T-cell (primary cell): Measurements from ENCODE around the gene GNPTG. TPM values are rescaled to one million over a fixed set of nuclear protein-coding genes. Genes with fewer than 3 reads are reported as not detected.

Experiments used
- ATAC-seq, 4 experiments: fragments of 200-7000 bp in 3 of 4; fragments of 150-1000 bp in 1 of 4; cut with Tn5 transposase; replicated peaks in 1 of 4; 1 replicate in 3 of 4; 2 replicates in 1 of 4; pipeline ENCODE4 v1.10.0; 2021; ENCODE audit warnings: moderate library complexity in 3 of 4, mild to moderate bottlenecking in 2 of 4, moderate number of reproducible peaks in 1 of 4
- CTCF ChIA-PET, 2 donors: fragments of 300-600 bp; sonication (Branson Sonifier 250); formaldehyde crosslinking; loops; one replicate each; lab custom pipeline; 2022; ENCODE audit warnings: antibody characterized with exemption in 2 of 2; lab: Charles Lee
- POLR2A ChIA-PET, 2 donors: fragments of 300-600 bp; sonication (Branson Sonifier 250); formaldehyde crosslinking; loops; one replicate each; lab custom pipeline; 2022; ENCODE audit warnings: antibody characterized with exemption in 2 of 2; lab: Charles Lee
- DNase-seq, 35 experiments: peaks; one replicate each; pipeline versions ENCODE4 v3.0.0 to v3.0.0-alpha.2; 2013 to 2023
- H3K27ac ChIP-seq: one replicate; pipeline ENCODE4 v1.5.1; 2013; ENCODE audit warnings: low read length
- H3K27me3 ChIP-seq, 2 experiments: replicated peaks in 1 of 2; 1 replicate in 1 of 2; 2 replicates in 1 of 2; pipeline versions ENCODE4 v1.6.1 to v1.7.0; 2013; ENCODE audit warnings: low read length in 1 of 2, mixed read lengths in 1 of 2; ENCODE audit not compliant: control insufficient read depth in 2 of 2, insufficient read depth in 2 of 2; ENCODE audit errors: extremely low read depth in 1 of 2
- H3K36me3 ChIP-seq, 2 donors: 1 replicate in 1 of 2; 2 replicates in 1 of 2; pipeline versions ENCODE4 v1.6.1 to v1.7.0; 2013; ENCODE audit warnings: low read length in 1 of 2; ENCODE audit not compliant: control insufficient read depth in 2 of 2, insufficient read depth in 1 of 2; ENCODE audit errors: extremely low read depth in 1 of 2
- H3K4me1 ChIP-seq, 2 experiments: 1 replicate in 1 of 2; 2 replicates in 1 of 2; pipeline versions ENCODE4 v1.6.1 to v1.7.0; 2013; ENCODE audit warnings: low read length in 2 of 2, mixed read lengths in 1 of 2; ENCODE audit not compliant: insufficient read depth in 2 of 2, control insufficient read depth in 1 of 2; ENCODE audit errors: extremely low read depth in 1 of 2
- H3K4me3 ChIP-seq, 2 donors: 1 replicate in 1 of 2; 2 replicates in 1 of 2; pipeline versions ENCODE4 v1.5.1 to v1.7.0; 2013; ENCODE audit warnings: mild to moderate bottlenecking in 2 of 2, low read length in 1 of 2, moderate library complexity in 1 of 2; ENCODE audit not compliant: control insufficient read depth in 1 of 2; ENCODE audit errors: extremely low read depth in 1 of 2
- H3K9me3 ChIP-seq: 2 replicates; pipeline ENCODE4 v1.7.0; 2013
- H3K27ac Mint-ChIP-seq, 2 donors: one replicate each; pipeline ENCODE4 v1.8.0; 2020 to 2021; ENCODE audit warnings: mild to moderate bottlenecking in 2 of 2, mixed read lengths in 2 of 2
- H3K27me3 Mint-ChIP-seq, 2 donors: one replicate each; pipeline ENCODE4 v1.8.0; 2021 to 2022; ENCODE audit warnings: mixed read lengths in 2 of 2
- H3K36me3 Mint-ChIP-seq: one replicate; pipeline ENCODE4 v1.8.0; 2021; ENCODE audit warnings: mixed read lengths
- H3K4me1 Mint-ChIP-seq, 3 donors: one replicate each; pipeline ENCODE4 v1.8.0; 2020 to 2022; ENCODE audit warnings: mixed read lengths in 3 of 3, mild to moderate bottlenecking in 1 of 3
- H3K4me3 Mint-ChIP-seq, 3 donors: one replicate each; pipeline ENCODE4 v1.8.0; 2020 to 2022; ENCODE audit warnings: mild to moderate bottlenecking in 3 of 3, mixed read lengths in 3 of 3, moderate library complexity in 3 of 3
- H3K9me3 Mint-ChIP-seq, 3 donors: one replicate each; pipeline ENCODE4 v1.8.0; 2020 to 2022; ENCODE audit warnings: mixed read lengths in 3 of 3
- WGBS: methylation state at CpG from one replicate; pipeline ENCODE4 v1.1.5; 2013; ENCODE audit warnings: missing lambda C conversion rate; ENCODE audit not compliant: insufficient coverage; 5-methylcytosine and 5-hydroxymethylcytosine counted together
- total RNA-seq, 35 experiments: library from RNA in 6 of 35; stranded (reverse) in 6 of 35; fragments of 120-200 nt in 1 of 35; gene quantifications; one replicate each; pipeline versions ENCODE4 v1.2.1 to v1.2.4 and lab custom pipeline; 2013 to 2026

The GNPTG gene
- total RNA-seq, 5 donors from 2014 or later (not counting 1 experiment from before 2014, with no cell fraction given), result 42.6 to 66.5 (median 63.1) TPM

DNA sequence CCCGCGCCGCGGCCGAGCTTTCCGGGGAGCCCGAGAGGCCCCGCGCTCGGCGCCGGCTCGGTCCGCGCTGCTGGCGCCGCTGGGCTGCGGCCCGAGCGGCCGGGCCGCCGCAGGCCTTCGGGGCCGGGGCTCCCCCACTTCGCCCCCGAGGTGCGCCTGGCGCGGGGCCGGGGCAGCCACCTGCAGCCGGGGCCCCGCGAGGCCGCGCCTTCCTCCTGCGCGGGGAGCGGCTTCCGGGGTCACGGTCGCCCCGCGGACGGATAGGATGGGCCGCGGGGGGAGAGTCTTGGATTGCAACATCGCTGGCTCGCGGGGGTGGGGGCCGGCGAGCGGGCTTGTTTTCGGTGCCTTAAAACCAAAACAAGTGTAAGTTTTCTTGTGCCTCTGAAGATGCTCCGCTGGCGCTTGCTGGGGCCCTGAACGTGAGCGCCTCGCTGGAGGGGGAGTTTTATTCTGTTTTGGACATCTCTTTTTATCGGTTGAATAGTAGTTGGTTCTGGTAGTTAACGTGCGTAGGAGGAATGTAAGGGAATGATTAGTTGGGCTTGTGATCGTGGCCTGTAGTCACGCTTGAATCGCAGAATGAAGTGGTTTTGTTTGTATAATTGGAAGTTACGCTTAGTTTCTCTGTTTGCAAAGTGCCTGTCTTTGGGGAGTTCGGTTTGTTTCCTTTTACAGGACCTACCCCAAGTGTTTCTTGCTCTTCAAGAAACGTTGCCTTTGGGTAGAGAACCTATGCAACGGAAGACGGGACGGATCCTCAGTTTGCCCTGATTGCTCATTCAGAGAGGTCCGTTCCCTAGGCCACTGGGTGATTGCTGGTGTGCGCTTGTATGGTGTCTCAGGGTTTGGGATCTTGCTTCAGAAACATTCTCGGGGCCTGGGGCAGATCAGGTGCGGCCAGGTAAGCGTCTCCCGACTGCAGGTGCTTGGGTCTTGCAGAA is 41.6 kb upstream of the GNPTG start:
- H3K36me3 ChIP-seq, result peaks cover 15 to 26% of the 10 kb centered on the region in 2 donors
- Mint-ChIP-seq H3K36me3 (peaks cover 3% of the 10 kb centered on the region), H3K9me3 (no peaks in the 10 kb centered on the region), H3K4me3 (peak overlapping the region; percentile 90 to 98 (median 97)), H3K4me1 (peaks cover 35 to 55% (median 37%) of the 10 kb centered on the region in 3 donors), H3K27ac (peak overlapping the region; percentile 94 to 96), H3K27me3 (no peaks in the 10 kb centered on the region)
- H3K4me1 ChIP-seq, result peaks cover 20 to 62% of the 10 kb centered on the region in 2 experiments
- ATAC-seq (peak; percentile 15 to 52 (median 36)), DNase-seq (peak in 34 of 35 experiments; percentile 33 to 74 (median 56))
- H3K27me3 ChIP-seq, result no peaks in the 10 kb centered on the region
- no peaks in the 10 kb centered on the region for H3K9me3 ChIP-seq
- WGBS, result under 1% methylated on average over 68 of the region's 77 CpGs
- POLR2A ChIA-PET, result no interaction called here
- H3K27ac ChIP-seq, result peak overlapping the region; percentile 62
- H3K4me3 ChIP-seq, result peak overlapping the region; percentile 77 to 87
- CTCF ChIA-PET, result no interaction called here

DNA sequence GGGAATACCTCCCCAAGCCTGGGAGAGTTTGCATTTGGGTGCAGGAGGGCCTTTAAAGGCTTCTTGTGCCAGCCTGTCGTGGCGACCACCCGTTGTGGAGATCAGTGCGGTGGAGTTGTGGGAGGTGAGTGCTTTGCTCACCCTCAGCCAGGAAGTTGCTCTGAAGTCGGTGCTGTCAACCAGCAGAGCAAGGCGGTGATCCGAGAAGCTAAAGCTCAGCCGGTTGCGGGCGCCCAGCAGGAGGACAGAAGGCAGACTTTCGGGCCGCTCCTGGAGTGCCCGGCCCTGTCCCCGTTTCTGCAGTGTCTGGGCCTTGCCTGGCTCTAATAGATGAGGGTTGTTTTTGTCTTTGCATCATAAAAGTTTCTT is 40.9 kb upstream of the GNPTG start:
- no peaks in the 10 kb centered on the region for H3K9me3 Mint-ChIP-seq
- no peaks in the 10 kb centered on the region for H3K9me3 ChIP-seq
- POLR2A ChIA-PET, result no interaction called here
- peaks cover 35 to 51% (median 37%) of the 10 kb centered on the region in 3 donors for H3K4me1 Mint-ChIP-seq
- no peaks in the 10 kb centered on the region for H3K27me3 Mint-ChIP-seq
- WGBS, result 0% methylated on average over 14 of the region's 14 CpGs
- CTCF ChIA-PET, result no interaction called here
- peaks cover 19 to 32% of the 10 kb centered on the region in 2 donors for H3K36me3 ChIP-seq
- DNase-seq, result peak in 15 of 35 experiments; percentile 20 to 53 (median 32)
- no peak for ATAC-seq
- H3K4me3 ChIP-seq, result peak overlapping the region; percentile 77 to 87
- peaks cover 8% of the 10 kb centered on the region for H3K36me3 Mint-ChIP-seq
- peak overlapping the region; percentile 90 to 98 (median 97) for H3K4me3 Mint-ChIP-seq
- H3K4me1 ChIP-seq, result peaks cover 20 to 56% of the 10 kb centered on the region in 2 experiments
- H3K27ac ChIP-seq, result peak overlapping the region; percentile 62
- H3K27ac Mint-ChIP-seq, result peak overlapping the region; percentile 94 to 96
- no peaks in the 10 kb centered on the region for H3K27me3 ChIP-seq

DNA sequence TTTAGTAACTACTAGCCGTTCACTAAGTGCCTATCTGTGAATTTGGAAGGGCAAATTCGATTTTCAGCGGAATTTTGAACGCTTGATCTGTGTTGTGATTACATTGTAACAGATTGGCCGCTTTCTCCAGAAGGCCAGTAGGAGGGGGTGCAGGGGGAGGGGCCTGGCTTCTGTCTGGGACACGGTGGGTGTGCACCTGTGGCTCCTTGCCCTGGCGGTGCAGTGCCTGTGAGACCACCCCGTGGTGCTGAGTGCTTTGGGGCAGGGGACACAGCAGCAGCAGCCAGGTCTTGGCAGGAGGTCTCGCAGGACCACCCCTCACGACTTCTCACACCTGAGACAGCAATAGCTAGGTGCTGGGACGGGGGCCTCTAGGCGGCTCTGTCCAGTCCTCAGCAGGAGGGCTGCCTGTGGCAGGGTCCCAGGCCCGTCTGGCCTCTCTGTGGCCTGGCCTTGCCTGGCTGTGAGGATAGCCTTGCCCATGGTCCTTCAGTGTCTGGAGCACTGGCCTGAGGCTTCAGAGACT is 40.5 kb upstream of the GNPTG start:
- Histone ChIP-seq H3K27ac (peak overlapping the region; percentile 45), H3K36me3 (peaks cover 24 to 37% of the 10 kb centered on the region in 2 donors), H3K4me3 (peak overlapping the region; percentile 77 to 87), H3K27me3 (no peaks in the 10 kb centered on the region), H3K4me1 (peaks cover 20 to 53% of the 10 kb centered on the region in 2 experiments), H3K9me3 (no peaks in the 10 kb centered on the region)
- ATAC-seq (no peak), DNase-seq (no peak)
- Mint-ChIP-seq H3K27me3 (no peaks in the 10 kb centered on the region), H3K27ac (peak overlapping the region; percentile 94 to 96), H3K9me3 (no peaks in the 10 kb centered on the region), H3K4me1 (peaks cover 30 to 50% (median 40%) of the 10 kb centered on the region in 3 donors), H3K4me3 (peak overlapping the region; percentile 90 to 98 (median 97)), H3K36me3 (peaks cover 12% of the 10 kb centered on the region)
- CTCF ChIA-PET, result interaction anchor here in 1 of 2 donors (0.6 kb wide), 1 partner anchor 20 kb away, joined by 7 read pairs; no protein-coding TSS in a partner anchor
- POLR2A ChIA-PET, result no interaction called here
- WGBS, result 23% methylated on average over 13 of the region's 13 CpGs

DNA sequence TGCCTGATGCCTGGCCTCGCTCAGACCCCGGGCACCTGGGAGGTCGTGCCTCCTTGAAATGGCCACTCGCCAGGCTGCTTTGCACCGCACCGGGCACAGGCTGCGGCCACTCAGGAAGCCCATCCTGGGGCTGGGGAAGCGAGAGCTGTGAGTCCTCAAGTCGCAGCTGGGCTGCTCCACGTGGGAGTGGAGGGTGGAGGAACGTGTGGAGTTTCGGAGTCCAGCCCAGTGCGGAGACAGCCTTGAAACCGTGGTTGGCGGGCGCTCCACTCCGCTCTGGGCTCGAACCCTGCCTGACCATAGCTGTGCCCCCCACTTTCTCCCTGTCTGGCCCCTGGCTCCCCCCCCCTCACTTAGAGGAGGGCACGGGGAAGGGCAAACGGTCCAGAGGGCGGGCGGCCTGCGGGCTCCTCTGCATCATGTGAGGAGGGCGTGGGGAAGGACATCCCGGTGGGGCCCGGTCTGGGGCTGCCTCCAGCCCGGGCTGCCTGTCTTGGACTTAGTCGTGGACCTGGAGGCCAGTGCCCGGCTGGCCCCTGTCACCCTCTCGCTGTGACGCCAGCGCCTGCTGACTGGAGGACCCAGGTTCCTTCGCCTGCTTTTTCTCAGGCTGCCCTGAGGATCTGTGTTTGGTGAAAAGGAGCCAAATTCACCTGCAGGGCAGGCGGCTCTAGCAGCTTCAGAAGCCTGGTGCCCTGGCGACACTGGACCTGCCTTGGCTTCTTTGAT is 39.8 kb upstream of the GNPTG start:
- Mint-ChIP-seq H3K27me3 (no peaks in the 10 kb centered on the region), H3K27ac (no peak overlapping the region), H3K36me3 (peaks cover 18% of the 10 kb centered on the region), H3K9me3 (no peaks in the 10 kb centered on the region), H3K4me1 (peaks cover 24 to 50% (median 39%) of the 10 kb centered on the region in 3 donors), H3K4me3 (peak overlapping the region; percentile 90 to 98 (median 97))
- Histone ChIP-seq H3K4me1 (peaks cover 20 to 53% of the 10 kb centered on the region in 2 experiments), H3K27me3 (no peaks in the 10 kb centered on the region), H3K36me3 (peaks cover 24 to 43% of the 10 kb centered on the region in 2 donors), H3K27ac (peak overlapping the region; percentile 45), H3K9me3 (no peaks in the 10 kb centered on the region), H3K4me3 (peak overlapping the region; percentile 77 to 87)
- POLR2A ChIA-PET, result no interaction called here
- CTCF ChIA-PET, result interaction anchor here in 1 of 2 donors (0.6 kb wide), 1 partner anchor 19 kb away, joined by 7 read pairs; no protein-coding TSS in a partner anchor
- WGBS, result 58% methylated on average over 21 of the region's 35 CpGs
- ATAC-seq, result no peak
- no peak for DNase-seq

DNA sequence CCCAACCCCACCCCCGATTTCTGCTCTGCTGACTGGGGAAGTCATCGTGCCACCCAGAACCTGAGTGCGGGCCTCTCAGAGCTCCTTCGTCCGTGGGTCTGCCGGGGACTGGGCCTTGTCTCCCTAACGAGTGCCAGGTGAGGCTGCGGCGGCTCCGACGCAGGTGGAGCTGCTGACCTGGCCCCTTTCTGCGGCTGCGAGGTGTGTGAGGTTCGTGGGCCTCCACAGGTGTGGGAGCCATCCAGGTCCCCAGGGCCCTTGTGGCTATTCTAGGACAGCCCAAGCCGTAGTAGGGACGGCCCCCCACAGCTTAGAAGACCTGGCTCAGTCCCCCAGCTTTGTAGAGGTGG is 39.3 kb upstream of the GNPTG start:
- Histone ChIP-seq H3K9me3 (no peaks in the 10 kb centered on the region), H3K4me1 (peaks cover 20 to 50% of the 10 kb centered on the region in 2 experiments), H3K36me3 (peaks cover 24 to 49% of the 10 kb centered on the region in 2 donors), H3K27ac (no peak overlapping the region), H3K4me3 (no peak overlapping the region), H3K27me3 (no peaks in the 10 kb centered on the region)
- Mint-ChIP-seq H3K4me3 (peak overlapping the region; percentile 44 to 98 (median 56)), H3K36me3 (peaks cover 21% of the 10 kb centered on the region), H3K4me1 (peaks cover 23 to 50% (median 39%) of the 10 kb centered on the region in 3 donors), H3K27me3 (no peaks in the 10 kb centered on the region), H3K27ac (peak overlapping the region in 1 of 2 donors; percentile 6), H3K9me3 (no peaks in the 10 kb centered on the region)
- ATAC-seq (no peak), DNase-seq (no peak)
- POLR2A ChIA-PET, result no interaction called here
- CTCF ChIA-PET, result no interaction called here
- 81% methylated on average over 14 of the region's 16 CpGs for WGBS
